ENCODE measurements around the gene GPHN.

Gene GPHN

GRCh38 chr14:66600416-66600815 is 92.5 kb downstream of the GPHN start:
- no peak overlapping the region for H3K4me3 Mint-ChIP-seq
- H3K36me3 Mint-ChIP-seq (ENCODE audit: low read depth): no peaks in the 10 kb centered on the region
- no peaks in the 10 kb centered on the region for H3K4me1 Mint-ChIP-seq (ENCODE audit: low read depth)
- H3K27me3 Mint-ChIP-seq (ENCODE audit: low read depth): no peaks in the 10 kb centered on the region
- no peak overlapping the region for H3K27ac Mint-ChIP-seq
- H3K9me3 Mint-ChIP-seq: peaks cover 6% of the 10 kb centered on the region

DNA sequence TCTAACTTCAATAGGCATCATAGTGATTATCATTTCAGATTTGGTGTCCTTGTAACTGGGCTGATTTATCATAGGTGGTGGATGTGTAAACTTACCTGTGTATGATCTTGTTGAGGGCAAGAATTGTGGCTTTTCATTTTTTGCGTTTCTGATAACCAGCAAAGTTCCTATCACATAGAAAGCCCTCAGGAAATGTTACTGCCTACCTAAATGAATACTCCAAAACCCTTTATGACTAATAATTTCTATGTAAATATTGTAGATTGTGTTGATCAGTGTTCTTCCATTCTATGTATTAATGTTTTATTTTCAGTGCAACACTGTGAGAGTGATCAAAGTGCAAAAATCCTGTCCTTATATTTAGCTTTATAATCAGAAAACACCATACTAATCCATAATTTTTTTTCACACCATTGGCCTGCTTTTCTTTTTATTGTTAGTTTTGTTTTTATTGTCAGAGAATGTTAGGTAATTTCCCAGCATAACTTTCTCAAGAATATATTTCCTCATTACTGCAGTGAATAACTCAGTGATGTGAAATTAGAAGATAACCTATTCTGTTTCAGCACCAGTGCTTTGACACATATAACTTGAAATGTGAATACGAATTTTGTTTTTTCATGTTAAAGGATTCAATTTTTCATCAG is 94.1 kb downstream of the GPHN start:
- no peaks in the 10 kb centered on the region for H3K36me3 Mint-ChIP-seq (ENCODE audit: low read depth)
- no peaks in the 10 kb centered on the region for H3K9me3 Mint-ChIP-seq
- H3K27ac Mint-ChIP-seq: no peak overlapping the region
- no peaks in the 10 kb centered on the region for H3K4me1 Mint-ChIP-seq (ENCODE audit: low read depth)
- no peak overlapping the region for H3K4me3 Mint-ChIP-seq
- H3K27me3 Mint-ChIP-seq (ENCODE audit: low read depth): no peaks in the 10 kb centered on the region

- H3K4me3 Mint-ChIP-seq: no peak overlapping the region
- no peak overlapping the region for H3K27ac Mint-ChIP-seq
- H3K9me3 Mint-ChIP-seq: no peaks in the 10 kb centered on the region
- no peaks in the 10 kb centered on the region for H3K4me1 Mint-ChIP-seq (ENCODE audit: low read depth)
- H3K36me3 Mint-ChIP-seq (ENCODE audit: low read depth): no peaks in the 10 kb centered on the region
- no peaks in the 10 kb centered on the region for H3K27me3 Mint-ChIP-seq (ENCODE audit: low read depth)
Observed at GRCh38 chr14:66603945-66604344, 96.0 kb downstream of the GPHN start.

DNA sequence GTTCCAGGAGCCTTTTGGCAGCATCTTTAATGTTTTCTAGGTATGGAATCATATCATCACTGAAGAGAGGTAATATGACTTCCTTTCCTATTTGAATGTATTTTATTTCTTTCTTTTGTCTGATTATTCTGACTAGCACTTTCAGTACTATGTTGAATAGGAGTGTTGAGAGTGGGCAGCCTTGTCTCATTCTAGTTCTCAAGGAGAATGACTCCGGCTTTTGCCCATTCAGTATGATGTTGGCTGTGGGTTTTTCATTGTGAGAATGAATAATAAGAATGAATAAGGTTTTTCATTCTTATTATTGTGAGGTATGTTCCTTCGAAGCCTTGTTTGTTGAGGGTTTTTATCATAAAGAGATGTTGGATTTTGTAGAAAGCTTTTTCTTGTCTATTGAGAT is 98.9 kb downstream of the GPHN start:
- H3K4me3 Mint-ChIP-seq: no peak overlapping the region
- H3K36me3 Mint-ChIP-seq (ENCODE audit: low read depth): no peaks in the 10 kb centered on the region
- no peaks in the 10 kb centered on the region for H3K27me3 Mint-ChIP-seq (ENCODE audit: low read depth)
- peaks cover 10% of the 10 kb centered on the region for H3K4me1 Mint-ChIP-seq (ENCODE audit: low read depth)
- H3K9me3 Mint-ChIP-seq: no peaks in the 10 kb centered on the region
- no peak overlapping the region for H3K27ac Mint-ChIP-seq

- Mint-ChIP-seq H3K36me3 (ENCODE audit: low read depth) (no peaks in the 10 kb centered on the region), H3K27me3 (ENCODE audit: low read depth) (no peaks in the 10 kb centered on the region), H3K9me3 (peaks cover 3% of the 10 kb centered on the region), H3K4me3 (no peak overlapping the region), H3K27ac (peak overlapping the region; percentile 53), H3K4me1 (ENCODE audit: low read depth) (peaks cover 10% of the 10 kb centered on the region)
Observed at GRCh38 chr14:66610154-66610563, 102.2 kb downstream of the GPHN start.

DNA sequence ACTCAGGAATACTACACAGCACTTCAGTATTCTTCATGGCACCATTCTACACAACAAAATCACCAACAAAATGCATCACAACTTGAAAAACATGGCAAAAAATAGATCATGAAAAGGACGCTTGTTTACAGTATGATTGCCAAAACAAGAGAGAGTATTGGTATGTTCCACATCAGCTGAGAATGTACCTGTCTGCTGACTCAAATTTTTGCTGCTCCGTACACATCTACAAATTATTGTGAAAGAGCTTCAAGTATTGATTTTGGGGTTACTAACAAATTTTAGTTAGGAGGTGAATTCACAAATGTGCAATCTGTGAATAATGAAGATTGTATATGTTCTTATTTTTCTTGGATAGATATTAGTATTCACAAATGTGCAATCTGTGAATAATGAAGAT is 105.4 kb downstream of the GPHN start:
- H3K9me3 Mint-ChIP-seq: peaks cover 27% of the 10 kb centered on the region
- H3K4me3 Mint-ChIP-seq: no peak overlapping the region
- H3K27me3 Mint-ChIP-seq (ENCODE audit: low read depth): no peaks in the 10 kb centered on the region
- peaks cover 10% of the 10 kb centered on the region for H3K4me1 Mint-ChIP-seq (ENCODE audit: low read depth)
- H3K27ac Mint-ChIP-seq: no peak overlapping the region
- H3K36me3 Mint-ChIP-seq (ENCODE audit: low read depth): peaks cover 2% of the 10 kb centered on the region

GRCh38 chr14:66619952-66620351 is 112.0 kb downstream of the GPHN start:
- H3K9me3 Mint-ChIP-seq: peaks cover 35% of the 10 kb centered on the region
- no peaks in the 10 kb centered on the region for H3K27me3 Mint-ChIP-seq (ENCODE audit: low read depth)
- no peak overlapping the region for H3K4me3 Mint-ChIP-seq
- no peaks in the 10 kb centered on the region for H3K4me1 Mint-ChIP-seq (ENCODE audit: low read depth)
- H3K36me3 Mint-ChIP-seq (ENCODE audit: low read depth): peaks cover 8% of the 10 kb centered on the region
- H3K27ac Mint-ChIP-seq: no peak overlapping the region

DNA sequence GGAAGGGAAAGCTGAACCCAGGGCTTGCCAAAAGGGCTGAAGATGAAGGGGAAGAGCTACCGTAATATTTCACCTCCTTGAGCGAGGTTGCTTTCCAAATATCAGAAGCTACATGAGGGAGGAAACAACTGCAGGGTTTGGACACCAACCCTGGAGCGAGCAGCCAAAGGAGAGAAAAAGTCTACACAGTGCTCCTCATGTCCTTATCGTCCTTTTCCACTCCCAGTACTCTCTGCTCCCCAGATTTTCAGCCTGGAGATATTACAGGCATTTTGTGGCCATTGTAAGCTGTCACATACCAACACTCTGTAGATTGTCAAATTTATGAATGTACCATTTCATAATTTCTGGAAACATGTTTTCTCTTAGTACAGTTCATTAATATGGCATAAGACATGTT is 115.9 kb downstream of the GPHN start:
- Mint-ChIP-seq H3K27ac (no peak overlapping the region), H3K4me3 (no peak overlapping the region), H3K9me3 (peaks cover 6% of the 10 kb centered on the region), H3K27me3 (ENCODE audit: low read depth) (no peaks in the 10 kb centered on the region), H3K4me1 (ENCODE audit: low read depth) (no peaks in the 10 kb centered on the region), H3K36me3 (ENCODE audit: low read depth) (peaks cover 4% of the 10 kb centered on the region)

GRCh38 chr14:66624336-66624937 is 116.5 kb downstream of the GPHN start:
- Mint-ChIP-seq H3K4me3 (no peak overlapping the region), H3K27me3 (ENCODE audit: low read depth) (no peaks in the 10 kb centered on the region), H3K9me3 (no peaks in the 10 kb centered on the region), H3K27ac (no peak overlapping the region), H3K36me3 (ENCODE audit: low read depth) (peaks cover 2% of the 10 kb centered on the region), H3K4me1 (ENCODE audit: low read depth) (no peaks in the 10 kb centered on the region)

DNA sequence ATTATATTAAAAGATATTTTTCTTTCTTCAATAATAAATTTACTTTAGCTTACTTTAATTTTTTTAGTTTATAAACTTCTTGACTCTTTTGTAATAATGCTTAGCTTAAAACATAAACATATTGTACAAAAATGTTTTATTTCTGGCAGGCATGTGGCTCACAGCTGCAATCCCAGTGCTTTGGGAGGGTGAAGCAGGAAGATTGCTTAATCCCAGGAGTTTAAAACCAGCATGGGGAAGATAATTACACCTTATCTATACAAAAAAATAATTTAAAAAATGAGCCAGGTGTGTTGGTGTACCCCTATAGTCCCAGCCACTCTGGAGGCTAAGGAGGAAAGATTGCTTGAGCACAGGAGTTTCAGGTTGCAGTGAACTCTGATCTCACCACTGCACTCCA is 120.7 kb downstream of the GPHN start:
- H3K4me3 Mint-ChIP-seq: no peak overlapping the region
- H3K9me3 Mint-ChIP-seq: no peaks in the 10 kb centered on the region
- H3K36me3 Mint-ChIP-seq (ENCODE audit: low read depth): no peaks in the 10 kb centered on the region
- H3K27ac Mint-ChIP-seq: no peak overlapping the region
- no peaks in the 10 kb centered on the region for H3K4me1 Mint-ChIP-seq (ENCODE audit: low read depth)
- no peaks in the 10 kb centered on the region for H3K27me3 Mint-ChIP-seq (ENCODE audit: low read depth)

- Mint-ChIP-seq H3K27ac (no peak overlapping the region), H3K4me1 (ENCODE audit: low read depth) (no peaks in the 10 kb centered on the region), H3K9me3 (no peaks in the 10 kb centered on the region), H3K27me3 (ENCODE audit: low read depth) (no peaks in the 10 kb centered on the region), H3K36me3 (ENCODE audit: low read depth) (no peaks in the 10 kb centered on the region), H3K4me3 (no peak overlapping the region)
Observed at GRCh38 chr14:66629499-66629898, 121.6 kb downstream of the GPHN start.

- Mint-ChIP-seq H3K27me3 (ENCODE audit: low read depth) (no peaks in the 10 kb centered on the region), H3K36me3 (ENCODE audit: low read depth) (no peaks in the 10 kb centered on the region), H3K4me1 (ENCODE audit: low read depth) (no peaks in the 10 kb centered on the region), H3K27ac (no peak overlapping the region), H3K9me3 (no peaks in the 10 kb centered on the region), H3K4me3 (no peak overlapping the region)
Observed at GRCh38 chr14:66634876-66635275, 126.9 kb downstream of the GPHN start.

DNA sequence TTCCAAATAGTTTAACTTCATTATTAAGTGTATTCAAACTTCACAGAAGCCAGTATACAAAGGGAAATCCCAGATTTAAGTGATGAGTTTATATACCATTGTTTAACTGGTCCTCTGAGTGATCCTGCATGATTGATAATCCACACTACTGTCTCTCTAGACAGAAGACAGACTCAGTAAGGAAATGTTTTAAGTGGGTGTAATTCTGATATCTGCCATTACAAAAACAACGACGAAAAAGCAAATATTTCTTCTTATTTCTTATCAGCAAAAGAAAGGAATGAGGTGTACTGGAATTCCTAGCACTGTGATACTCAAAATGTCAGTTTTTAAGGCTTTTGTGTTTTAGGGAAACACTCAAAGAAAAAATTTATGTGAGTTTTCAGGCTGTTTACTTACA is 127.5 kb downstream of the GPHN start:
- no peaks in the 10 kb centered on the region for H3K9me3 Mint-ChIP-seq
- H3K36me3 Mint-ChIP-seq (ENCODE audit: low read depth): no peaks in the 10 kb centered on the region
- no peak overlapping the region for H3K27ac Mint-ChIP-seq
- no peak overlapping the region for H3K4me3 Mint-ChIP-seq
- no peaks in the 10 kb centered on the region for H3K27me3 Mint-ChIP-seq (ENCODE audit: low read depth)
- H3K4me1 Mint-ChIP-seq (ENCODE audit: low read depth): no peaks in the 10 kb centered on the region

DNA sequence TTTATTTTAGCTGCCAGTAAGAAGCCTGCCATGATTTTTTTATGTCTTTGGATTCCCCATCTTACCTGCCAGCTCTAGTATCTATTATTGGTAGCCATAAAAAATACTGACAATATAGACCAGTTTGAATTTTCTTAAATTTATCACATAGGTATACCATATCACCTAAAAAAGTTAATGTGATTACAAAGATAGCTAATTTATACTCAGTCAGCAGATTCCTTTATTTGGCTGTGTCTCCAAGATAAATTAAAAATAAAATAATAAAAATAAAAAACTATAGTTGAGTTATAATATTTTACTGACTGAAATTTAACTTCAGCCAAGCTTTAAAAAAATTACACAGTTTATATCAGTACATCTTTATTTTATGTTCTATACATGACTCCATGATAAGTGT is 128.3 kb downstream of the GPHN start:
- Mint-ChIP-seq H3K27me3 (ENCODE audit: low read depth) (no peaks in the 10 kb centered on the region), H3K4me1 (ENCODE audit: low read depth) (no peaks in the 10 kb centered on the region), H3K27ac (no peak overlapping the region), H3K36me3 (ENCODE audit: low read depth) (no peaks in the 10 kb centered on the region), H3K4me3 (no peak overlapping the region), H3K9me3 (no peaks in the 10 kb centered on the region)

GRCh38 chr14:66638689-66639088 is 130.7 kb downstream of the GPHN start:
- H3K27me3 Mint-ChIP-seq (ENCODE audit: low read depth): no peaks in the 10 kb centered on the region

More at GRCh38 chr14:66638689-66639088, 130.7 kb downstream of the GPHN start:
- Mint-ChIP-seq H3K4me3 (no peak overlapping the region), H3K4me1 (ENCODE audit: low read depth) (no peaks in the 10 kb centered on the region), H3K27ac (no peak overlapping the region), H3K9me3 (no peaks in the 10 kb centered on the region), H3K36me3 (ENCODE audit: low read depth) (no peaks in the 10 kb centered on the region)
